Esophagus muscularis mucosa (tissue), 4 donors: ENCODE measurements around the gene SENP8.

ENCODE experiments used
- EP300 ChIP-seq: sonication (generic); formaldehyde crosslinking; IDR thresholded peaks from one replicate; pipeline ENCODE4 v1.6.1; 2017; ENCODE audit warnings: antibody characterized with exemption
- POLR2A ChIP-seq: fragments of 450-650 bp; IDR thresholded peaks from one replicate; pipeline ENCODE4 v1.6.1; 2017; ENCODE audit warnings: antibody characterized with exemption, moderate library complexity, mild to moderate bottlenecking, low read depth
- TF ChIP-seq, protein P1 (sequence below), 3 experiments: fragments of 200-600 bp in 2 of 3; fragments of 450-650 bp in 1 of 3; sonication (generic) in 2 of 3; IDR thresholded peaks; one replicate each; pipeline ENCODE4 v1.5.1; 2017 to 2019; ENCODE audit warnings: antibody characterized with exemption in 3 of 3, mild to moderate bottlenecking in 2 of 3, moderate library complexity in 1 of 3

DNA sequence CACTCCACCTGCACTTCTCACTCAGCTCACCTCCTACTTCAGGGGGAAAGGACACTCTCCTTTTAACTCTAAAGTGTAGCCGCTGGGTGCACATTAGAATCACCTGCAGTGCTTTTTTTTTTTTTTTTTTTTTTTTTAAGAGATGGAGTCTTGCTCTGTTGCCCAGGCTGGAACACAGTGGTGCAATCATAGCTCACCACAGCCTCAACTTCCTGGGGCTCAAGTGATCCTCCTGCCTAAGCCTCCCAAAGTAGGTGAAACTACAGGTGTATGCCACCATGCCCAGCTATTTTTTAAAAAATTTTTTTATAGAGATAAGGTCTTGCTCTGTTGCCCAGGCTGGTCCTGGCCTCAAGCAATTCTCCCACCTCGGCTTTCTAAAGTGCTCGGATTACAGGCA is 58.5 kb downstream of the SENP8 start:
- TF ChIP-seq POLR2A (no peak), EP300 (no peak)
- TF ChIP-seq, protein P1, sequence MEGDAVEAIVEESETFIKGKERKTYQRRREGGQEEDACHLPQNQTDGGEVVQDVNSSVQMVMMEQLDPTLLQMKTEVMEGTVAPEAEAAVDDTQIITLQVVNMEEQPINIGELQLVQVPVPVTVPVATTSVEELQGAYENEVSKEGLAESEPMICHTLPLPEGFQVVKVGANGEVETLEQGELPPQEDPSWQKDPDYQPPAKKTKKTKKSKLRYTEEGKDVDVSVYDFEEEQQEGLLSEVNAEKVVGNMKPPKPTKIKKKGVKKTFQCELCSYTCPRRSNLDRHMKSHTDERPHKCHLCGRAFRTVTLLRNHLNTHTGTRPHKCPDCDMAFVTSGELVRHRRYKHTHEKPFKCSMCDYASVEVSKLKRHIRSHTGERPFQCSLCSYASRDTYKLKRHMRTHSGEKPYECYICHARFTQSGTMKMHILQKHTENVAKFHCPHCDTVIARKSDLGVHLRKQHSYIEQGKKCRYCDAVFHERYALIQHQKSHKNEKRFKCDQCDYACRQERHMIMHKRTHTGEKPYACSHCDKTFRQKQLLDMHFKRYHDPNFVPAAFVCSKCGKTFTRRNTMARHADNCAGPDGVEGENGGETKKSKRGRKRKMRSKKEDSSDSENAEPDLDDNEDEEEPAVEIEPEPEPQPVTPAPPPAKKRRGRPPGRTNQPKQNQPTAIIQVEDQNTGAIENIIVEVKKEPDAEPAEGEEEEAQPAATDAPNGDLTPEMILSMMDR (IDR thresholded peaks at IDR 0.05), result no peak
